Hematopoietic multipotent progenitor cell treated with erythropoietin and hydrocortisone succinate and interleukin-3 and kit ligand, for 8 days (in vitro differentiated cells): ENCODE measurements around the gene TEX2.

Experiments
- DNase-seq: peaks from one replicate; pipeline ENCODE4 v3.0.0-alpha.2; 2015

The TEX2 gene

GRCh38 chr17:64109400-64109799 is 153.7 kb downstream of the TEX2 start:
- DNase-seq: no peak

GRCh38 chr17:64107500-64108236 is 155.4 kb downstream of the TEX2 start:
- DNase-seq: no peak

- DNase-seq: no peak
These were observed 156.1 kb downstream of the TEX2 start for GRCh38 chr17:64106918-64107317.

GRCh38 chr17:64103391-64104364 is 159.4 kb downstream of the TEX2 start:
- DNase-seq: peak; percentile 53

GRCh38 chr17:64102627-64103390 is 160.3 kb downstream of the TEX2 start:
- DNase-seq: no peak

GRCh38 chr17:64099543-64099942 is 163.5 kb downstream of the TEX2 start:
- DNase-seq: no peak
